ENCODE results near the gene SPSB3.

SPSB3 gene

DNA sequence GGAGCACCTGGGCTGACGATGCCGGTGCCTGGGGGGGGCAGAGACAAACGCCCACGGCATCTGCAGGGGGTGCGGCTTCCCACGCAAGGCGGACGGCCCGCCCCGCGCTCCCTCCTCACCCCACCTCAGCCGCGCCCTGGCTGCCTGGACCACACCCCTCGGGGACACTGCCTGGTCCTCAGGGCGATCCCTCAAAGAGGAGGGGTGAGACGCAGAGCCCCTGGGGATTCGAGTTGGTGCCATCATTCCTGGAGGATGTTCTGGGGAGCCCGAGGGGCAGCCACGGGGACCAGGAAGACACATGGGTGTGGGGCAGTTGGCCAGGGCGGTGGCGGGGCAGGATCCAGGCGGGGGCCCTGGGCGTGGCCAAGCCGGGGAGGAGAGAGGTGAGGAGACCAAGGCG is 7.3 kb upstream of the SPSB3 start (continued):
- TF ChIP-seq ZFHX2 (tag by site-specific recombination; conservative IDR thresholded peaks at IDR 0.05) (0 out of 2 replicates have a peak, but pooled peaks have one; percentile 30), GLIS2 (tag by site-specific recombination; IDR thresholded peaks at IDR 0.05) (0 out of 2 replicates have a peak, but pooled peaks have one; percentile 16)

DNA sequence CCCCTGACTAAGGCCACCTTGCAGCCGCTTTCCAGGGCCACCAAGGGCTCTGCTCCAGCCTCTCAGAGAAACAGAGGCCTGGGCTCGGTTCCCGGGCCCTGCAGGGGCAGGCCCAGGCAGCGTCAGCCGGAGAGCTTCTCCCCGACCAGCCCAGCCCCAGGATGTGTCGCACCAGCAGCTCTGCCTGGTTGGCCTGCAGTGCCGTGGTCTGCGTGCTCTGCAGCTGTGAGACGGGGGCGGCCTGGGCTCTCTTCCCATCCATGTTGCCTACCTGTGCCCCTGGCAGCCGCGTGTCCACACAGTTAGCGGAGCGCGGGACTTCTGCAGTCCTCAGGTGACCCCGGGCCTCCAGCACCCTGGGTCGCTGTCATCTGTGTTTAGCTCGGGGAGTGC is 6.3 kb upstream of the SPSB3 start:
- Histone ChIP-seq H3K36me3 (ENCODE audit: control insufficient read depth in 2 of 2, insufficient read depth in 1 of 2, low read length in 2 of 2) (peaks cover 11 to 60% of the 10 kb centered on the region in 2 experiments; a peak in 2 of 3 replicates), H3K4me3 (ENCODE audit: low read depth, low read length) (no peak overlapping the region), H3K9me3 (ENCODE audit: control insufficient read depth, insufficient read depth, low read depth, low read length) (no peaks in the 10 kb centered on the region), H3K27ac (ENCODE audit: extremely low read depth, low read depth, low read length) (no peak overlapping the region), H3K4me1 (ENCODE audit: control insufficient read depth, insufficient read depth, low read length) (0 out of 2 replicates have a peak, but pooled peaks cover 2% of the 10 kb centered on the region)
- ChIA-PET CTCF (interaction anchor here (0.7 kb wide), 1 partner anchor 36 kb away, joined by 4 read pairs; no protein-coding TSS in a partner anchor), POLR2A (interaction anchor here (1.5 kb wide), 2 partner anchors 11 to 367 kb away, joined by 3 read pairs; partner anchors contain the start of gene TRAF7)
- TF ChIP-seq, protein P1, sequence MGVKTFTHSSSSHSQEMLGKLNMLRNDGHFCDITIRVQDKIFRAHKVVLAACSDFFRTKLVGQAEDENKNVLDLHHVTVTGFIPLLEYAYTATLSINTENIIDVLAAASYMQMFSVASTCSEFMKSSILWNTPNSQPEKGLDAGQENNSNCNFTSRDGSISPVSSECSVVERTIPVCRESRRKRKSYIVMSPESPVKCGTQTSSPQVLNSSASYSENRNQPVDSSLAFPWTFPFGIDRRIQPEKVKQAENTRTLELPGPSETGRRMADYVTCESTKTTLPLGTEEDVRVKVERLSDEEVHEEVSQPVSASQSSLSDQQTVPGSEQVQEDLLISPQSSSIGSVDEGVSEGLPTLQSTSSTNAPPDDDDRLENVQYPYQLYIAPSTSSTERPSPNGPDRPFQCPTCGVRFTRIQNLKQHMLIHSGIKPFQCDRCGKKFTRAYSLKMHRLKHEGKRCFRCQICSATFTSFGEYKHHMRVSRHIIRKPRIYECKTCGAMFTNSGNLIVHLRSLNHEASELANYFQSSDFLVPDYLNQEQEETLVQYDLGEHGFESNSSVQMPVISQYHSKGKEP (tag by site-specific recombination; IDR thresholded peaks at IDR 0.05) = no peak
- TF ChIP-seq ZNF433 (tag by site-specific recombination; IDR thresholded peaks at IDR 0.05; ENCODE audit: low read depth) = no peak
- peak; percentile 99 for TF ChIP-seq ZNF449 (tag by site-specific recombination; IDR thresholded peaks at IDR 0.05)
- TF ChIP-seq, protein P2, sequence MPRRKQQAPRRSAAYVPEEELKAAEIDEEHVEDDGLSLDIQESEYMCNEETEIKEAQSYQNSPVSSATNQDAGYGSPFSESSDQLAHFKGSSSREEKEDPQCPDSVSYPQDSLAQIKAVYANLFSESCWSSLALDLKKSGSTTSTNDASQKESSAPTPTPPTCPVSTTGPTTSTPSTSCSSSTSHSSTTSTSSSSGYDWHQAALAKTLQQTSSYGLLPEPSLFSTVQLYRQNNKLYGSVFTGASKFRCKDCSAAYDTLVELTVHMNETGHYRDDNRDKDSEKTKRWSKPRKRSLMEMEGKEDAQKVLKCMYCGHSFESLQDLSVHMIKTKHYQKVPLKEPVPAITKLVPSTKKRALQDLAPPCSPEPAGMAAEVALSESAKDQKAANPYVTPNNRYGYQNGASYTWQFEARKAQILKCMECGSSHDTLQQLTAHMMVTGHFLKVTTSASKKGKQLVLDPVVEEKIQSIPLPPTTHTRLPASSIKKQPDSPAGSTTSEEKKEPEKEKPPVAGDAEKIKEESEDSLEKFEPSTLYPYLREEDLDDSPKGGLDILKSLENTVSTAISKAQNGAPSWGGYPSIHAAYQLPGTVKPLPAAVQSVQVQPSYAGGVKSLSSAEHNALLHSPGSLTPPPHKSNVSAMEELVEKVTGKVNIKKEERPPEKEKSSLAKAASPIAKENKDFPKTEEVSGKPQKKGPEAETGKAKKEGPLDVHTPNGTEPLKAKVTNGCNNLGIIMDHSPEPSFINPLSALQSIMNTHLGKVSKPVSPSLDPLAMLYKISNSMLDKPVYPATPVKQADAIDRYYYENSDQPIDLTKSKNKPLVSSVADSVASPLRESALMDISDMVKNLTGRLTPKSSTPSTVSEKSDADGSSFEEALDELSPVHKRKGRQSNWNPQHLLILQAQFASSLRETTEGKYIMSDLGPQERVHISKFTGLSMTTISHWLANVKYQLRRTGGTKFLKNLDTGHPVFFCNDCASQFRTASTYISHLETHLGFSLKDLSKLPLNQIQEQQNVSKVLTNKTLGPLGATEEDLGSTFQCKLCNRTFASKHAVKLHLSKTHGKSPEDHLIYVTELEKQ (tag by site-specific recombination; IDR thresholded peaks at IDR 0.05; ENCODE audit: borderline replicate concordance) = no peak
- peak; percentile 58; the same call in 1 of the 2 replicates for TF ChIP-seq ZNF600 (tag by site-specific recombination; IDR thresholded peaks at IDR 0.05)

- H3K36me3 ChIP-seq (ENCODE audit: control insufficient read depth in 2 of 2, insufficient read depth in 1 of 2, low read length in 2 of 2) = peaks cover 11 to 60% of the 10 kb centered on the region in 2 experiments; a peak in 2 of 3 replicates
- H3K27ac ChIP-seq (ENCODE audit: extremely low read depth, low read depth, low read length) = no peak overlapping the region
- no peaks in the 10 kb centered on the region for H3K9me3 ChIP-seq (ENCODE audit: control insufficient read depth, insufficient read depth, low read depth, low read length)
- POLR2A ChIA-PET = interaction anchor here (1.5 kb wide), 2 partner anchors 10 to 367 kb away, joined by 3 read pairs; partner anchors contain the start of gene TRAF7
- no peak overlapping the region for H3K4me3 ChIP-seq (ENCODE audit: low read depth, low read length)
- CTCF ChIA-PET = no interaction called here
- H3K4me1 ChIP-seq (ENCODE audit: control insufficient read depth, insufficient read depth, low read length) = 0 out of 2 replicates have a peak, but pooled peaks cover 2% of the 10 kb centered on the region
- TF ChIP-seq PRDM4 (tag by site-specific recombination; IDR thresholded peaks at IDR 0.05) (no peak), ZNF202 (tag by site-specific recombination; IDR thresholded peaks at IDR 0.05; ENCODE audit: borderline replicate concordance) (no peak), SCRT1 (tag by site-specific recombination; IDR thresholded peaks at IDR 0.05; ENCODE audit: borderline replicate concordance) (no peak), ZNF16 (tag by site-specific recombination; IDR thresholded peaks at IDR 0.05; ENCODE audit: low read depth) (no peak), ZNF585B (tag by site-specific recombination; IDR thresholded peaks at IDR 0.05) (no peak), BCL6B (tag by site-specific recombination; IDR thresholded peaks at IDR 0.05) (no peak)
- TF ChIP-seq, protein P3, sequence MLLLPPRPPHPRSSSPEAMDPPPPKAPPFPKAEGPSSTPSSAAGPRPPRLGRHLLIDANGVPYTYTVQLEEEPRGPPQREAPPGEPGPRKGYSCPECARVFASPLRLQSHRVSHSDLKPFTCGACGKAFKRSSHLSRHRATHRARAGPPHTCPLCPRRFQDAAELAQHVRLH (tag by site-specific recombination; IDR thresholded peaks at IDR 0.05) = no peak
- TF ChIP-seq, protein P4, sequence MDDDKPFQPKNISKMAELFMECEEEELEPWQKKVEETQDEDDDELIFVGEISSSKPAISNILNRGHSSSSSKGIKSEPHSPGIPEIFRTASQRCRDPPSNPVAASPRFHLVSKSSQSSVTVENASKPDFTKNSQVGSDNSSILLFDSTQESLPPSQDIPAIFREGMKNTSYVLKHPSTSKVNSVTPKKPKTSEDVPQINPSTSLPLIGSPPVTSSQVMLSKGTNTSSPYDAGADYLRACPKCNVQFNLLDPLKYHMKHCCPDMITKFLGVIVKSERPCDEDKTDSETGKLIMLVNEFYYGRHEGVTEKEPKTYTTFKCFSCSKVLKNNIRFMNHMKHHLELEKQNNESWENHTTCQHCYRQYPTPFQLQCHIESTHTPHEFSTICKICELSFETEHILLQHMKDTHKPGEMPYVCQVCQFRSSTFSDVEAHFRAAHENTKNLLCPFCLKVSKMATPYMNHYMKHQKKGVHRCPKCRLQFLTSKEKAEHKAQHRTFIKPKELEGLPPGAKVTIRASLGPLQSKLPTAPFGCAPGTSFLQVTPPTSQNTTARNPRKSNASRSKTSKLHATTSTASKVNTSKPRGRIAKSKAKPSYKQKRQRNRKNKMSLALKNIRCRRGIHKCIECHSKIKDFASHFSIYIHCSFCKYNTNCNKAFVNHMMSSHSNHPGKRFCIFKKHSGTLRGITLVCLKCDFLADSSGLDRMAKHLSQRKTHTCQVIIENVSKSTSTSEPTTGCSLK (tag by site-specific recombination; IDR thresholded peaks at IDR 0.05) = no peak
These were observed 5.8 kb upstream of the SPSB3 start for GRCh38 chr16:1788095-1788707.
